HCT116 (cell line): ENCODE data around the gene RGS6. TPM values are rescaled to one million over a fixed set of nuclear protein-coding genes. Genes with fewer than 3 reads are reported as not detected.

Experiments used
- ATAC-seq: fragments of 200-7000 bp; cut with Tn5 transposase; 2 replicates; pipeline ENCODE4 v1.9.1; 2020; ENCODE audit warnings: mild to moderate bottlenecking, moderate library complexity
- BruUV-seq: library from RNA; stranded (reverse); fragments of 400-500 nt; replicated peaks from 2 replicates; lab custom pipeline; 2021; lab: Mats Ljungman, UMichigan
- CTCF ChIA-PET: fragments of 300-600 bp; sonication (Branson Sonifier 250); formaldehyde crosslinking; loops from one replicate; lab custom pipeline; 2021; ENCODE audit warnings: antibody characterized with exemption; lab: Charles Lee
- POLR2A ChIA-PET: fragments of 300-600, 350-600 bp; sonication (Branson Sonifier 250); formaldehyde crosslinking; loops from one replicate; lab custom pipeline; 2021; ENCODE audit warnings: antibody characterized with exemption; lab: Charles Lee
- RAD21 ChIA-PET, 2 experiments: fragments of 300-600 bp; sonication (Branson Sonifier 250); formaldehyde crosslinking; loops; one replicate each; lab custom pipeline; 2023; ENCODE audit warnings: low total read pairs in 2 of 2; ENCODE audit not compliant: uncharacterized antibody in 2 of 2, unreplicated experiment in 2 of 2, low non-redundant PET in 1 of 2; lab: Charles Lee
- DNase-seq: peaks from one replicate; pipeline ENCODE4 v3.0.0-alpha.2; 2010; ENCODE audit warnings: low read depth, low spot score
- H2AFZ ChIP-seq: fragments of 200-600 bp; shearing (Covaris generic), sonication (generic); 2 replicates; pipeline ENCODE4 v1.6.1; 2017; ENCODE audit warnings: low read depth, mixed run types, mixed read lengths, antibody characterized with exemption, low read length; ENCODE audit not compliant: poor library complexity, severe bottlenecking
- H3K27ac ChIP-seq: 2 replicates; pipeline ENCODE4 v1.5.1; 2012; ENCODE audit warnings: low read depth, low read length
- H3K27me3 ChIP-seq: fragments of 200-600 bp; sonication (generic); 2 replicates; pipeline ENCODE4 v1.6.1; 2016; ENCODE audit warnings: mixed run types, low read length, mixed read lengths; ENCODE audit not compliant: insufficient read depth
- H3K36me3 ChIP-seq, 2 experiments: fragments of 200-500 bp in 1 of 2; fragments of 200-600 bp in 1 of 2; sonication (Bioruptor generic) in 1 of 2; sonication (generic) in 1 of 2; 2 replicates each; pipeline versions ENCODE4 v1.5.1 to v1.6.1; 2014 to 2016; ENCODE audit warnings: low read length in 2 of 2, inconsistent platforms in 1 of 2, mixed read lengths in 1 of 2, mixed run types in 1 of 2; ENCODE audit not compliant: insufficient read depth in 2 of 2, control insufficient read depth in 1 of 2
- H3K4me1 ChIP-seq, 2 experiments: fragments of 200-600 bp in 1 of 2; sonication (generic) in 1 of 2; 2 replicates each; pipeline versions ENCODE4 v1.5.1 to v1.6.1; 2012 to 2017; ENCODE audit warnings: low read length in 2 of 2, inconsistent platforms in 1 of 2, mild to moderate bottlenecking in 1 of 2, mixed read lengths in 1 of 2, mixed run types in 1 of 2, moderate library complexity in 1 of 2; ENCODE audit not compliant: insufficient read depth in 2 of 2, control insufficient read depth in 1 of 2
- H3K4me2 ChIP-seq: fragments of 200-600 bp; sonication (generic); 2 replicates; pipeline ENCODE4 v1.6.1; 2017; ENCODE audit warnings: mixed run types, low read length, mixed read lengths
- H3K4me3 ChIP-seq, 2 experiments: fragments of 200-600 bp in 1 of 2; sonication (generic) in 1 of 2; replicated peaks in 1 of 2; 2 replicates each; pipeline ENCODE4 v1.5.1; 2011 to 2016; ENCODE audit warnings: low read length in 2 of 2, control low read depth in 1 of 2, low read depth in 1 of 2, mild to moderate bottlenecking in 1 of 2, mixed read lengths in 1 of 2, mixed run types in 1 of 2
- H3K79me2 ChIP-seq: fragments of 200-600 bp; sonication (generic); 2 replicates; pipeline ENCODE4 v1.6.1; 2017; ENCODE audit warnings: mild to moderate bottlenecking, mixed run types, low read length, moderate library complexity, mixed read lengths; ENCODE audit not compliant: insufficient read depth
- H3K9ac ChIP-seq: fragments of 200-600 bp; sonication (generic); 2 replicates; pipeline ENCODE4 v1.6.1; 2016; ENCODE audit warnings: low read length, mixed read lengths
- H3K9me2 ChIP-seq: fragments of 200-600 bp; sonication (generic), shearing (Covaris generic); 2 replicates; pipeline ENCODE4 v1.6.1; 2017; ENCODE audit warnings: mixed run types, mild to moderate bottlenecking, moderate library complexity; ENCODE audit not compliant: insufficient read depth
- H3K9me3 ChIP-seq, 2 experiments: fragments of 200-500 bp in 1 of 2; fragments of 200-600 bp in 1 of 2; sonication (Bioruptor generic) in 1 of 2; sonication (generic) in 1 of 2; 2 replicates each; pipeline ENCODE4 v1.6.1; 2014 to 2017; ENCODE audit warnings: low read length in 2 of 2, mixed read lengths in 2 of 2, inconsistent platforms in 1 of 2, low read depth in 1 of 2, mild to moderate bottlenecking in 1 of 2, mixed run types in 1 of 2, moderate library complexity in 1 of 2; ENCODE audit not compliant: control insufficient read depth in 1 of 2, insufficient read depth in 1 of 2
- H4K20me1 ChIP-seq: fragments of 200-600 bp; sonication (generic), shearing (Covaris generic); 2 replicates; pipeline ENCODE4 v1.6.1; 2017; ENCODE audit warnings: mixed run types, mild to moderate bottlenecking, moderate library complexity; ENCODE audit not compliant: insufficient read depth
- ATF3 ChIP-seq: IDR thresholded peaks from 2 replicates; pipeline ENCODE4 v1.6.1; 2012
- CBX3 ChIP-seq: IDR thresholded peaks from 2 replicates; pipeline ENCODE4 v1.6.1; 2012; ENCODE audit warnings: low read depth
- CEBPB ChIP-seq: IDR thresholded peaks from 2 replicates; pipeline ENCODE4 v1.6.1; 2012; ENCODE audit warnings: low read depth
- EGR1 ChIP-seq: IDR thresholded peaks from 2 replicates; pipeline ENCODE4 v1.6.1; 2012; ENCODE audit warnings: low read depth
- ELF1 ChIP-seq: IDR thresholded peaks from 2 replicates; pipeline ENCODE4 v1.6.1; 2012; ENCODE audit warnings: low read depth, borderline replicate concordance
- EZH2 ChIP-seq: fragments of 200-600 bp; sonication (generic); IDR thresholded peaks from 2 replicates; pipeline ENCODE4 v1.6.1; 2017; ENCODE audit warnings: antibody characterized with exemption, mixed run types
- EZH2phosphoT487 ChIP-seq: fragments of 200-600 bp; IDR thresholded peaks from 2 replicates; pipeline ENCODE4 v1.6.1; 2018; ENCODE audit warnings: antibody characterized with exemption, borderline replicate concordance
- FOSL1 ChIP-seq: IDR thresholded peaks from 2 replicates; pipeline ENCODE4 v1.6.1; 2012; ENCODE audit warnings: low read depth
- JUND ChIP-seq: IDR thresholded peaks from 2 replicates; pipeline ENCODE4 v1.6.1; 2012
- MAX ChIP-seq: IDR thresholded peaks from 2 replicates; pipeline ENCODE4 v1.6.1; 2012
- POLR2AphosphoS5 ChIP-seq: IDR thresholded peaks from 2 replicates; pipeline ENCODE4 v1.6.1; 2011; ENCODE audit warnings: mild to moderate bottlenecking, low read depth, low read length, moderate library complexity
- SIN3A ChIP-seq: IDR thresholded peaks from 2 replicates; pipeline ENCODE4 v1.6.1; 2012; ENCODE audit warnings: low read depth
- SRF ChIP-seq: IDR thresholded peaks from 2 replicates; pipeline ENCODE4 v1.6.1; 2012; ENCODE audit warnings: low read depth
- TCF7L2 ChIP-seq: IDR thresholded peaks from 2 replicates; pipeline ENCODE4 v1.7.0; 2011; ENCODE audit warnings: borderline replicate concordance, inconsistent platforms; ENCODE audit not compliant: insufficient read depth, insufficient read length; ENCODE audit errors: extremely low read depth
- YY1 ChIP-seq: IDR thresholded peaks from 2 replicates; pipeline ENCODE4 v1.6.1; 2011; ENCODE audit warnings: low read length, low read depth, moderate library complexity, mild to moderate bottlenecking; ENCODE audit not compliant: insufficient replicate concordance; ENCODE audit errors: extremely low read depth
- ZBTB33 ChIP-seq: IDR thresholded peaks from 2 replicates; pipeline ENCODE4 v1.6.1; 2011; ENCODE audit warnings: mild to moderate bottlenecking, low read length, moderate library complexity; ENCODE audit not compliant: insufficient replicate concordance; ENCODE audit errors: extremely low read depth
- ZFX ChIP-seq: fragments of 450-650 bp; IDR thresholded peaks from 2 replicates; pipeline ENCODE4 v1.6.1; 2017
- ZNF274 ChIP-seq: fragments of 200-500 bp; sonication (Bioruptor generic); IDR thresholded peaks from 2 replicates; pipeline ENCODE4 v1.6.1; 2014; ENCODE audit warnings: mild to moderate bottlenecking, low read depth, low read length, inconsistent platforms
- intact Hi-C: fragments of 100-400 bp; cut with micrococcal nuclease; formaldehyde crosslinking; loops from 2 replicates; pipeline ENCODE4 v1.10.0; 2022
- total RNA-seq: library from RNA; stranded (reverse); gene quantifications from one replicate; pipeline ENCODE4 v1.2.1, GENCODE V29; 2021; ENCODE audit not compliant: unreplicated experiment

The RGS6 gene
- total RNA-seq, 1 experiment from 2014 or later = 4.7 TPM

- TF ChIP-seq TCF7L2 (no peak), ZNF274 (no peak), CEBPB (no peak), ZBTB33 (no peak), FOSL1 (no peak), CBX3 (no peak)
Measured at GRCh38 chr14:72315714-72316113, 383.5 kb downstream of the RGS6 start (continued).

- no TSS peak for BruUV-seq
- Histone ChIP-seq H3K36me3 (no peaks in the 10 kb centered on the region), H3K79me2 (no peaks in the 10 kb centered on the region), H3K4me1 (no peaks in the 10 kb centered on the region), H3K27ac (no peak overlapping the region), H3K9me3 (no peaks in the 10 kb centered on the region), H3K27me3 (no peaks in the 10 kb centered on the region), H3K9ac (no peak overlapping the region), H3K9me2 (no peaks in the 10 kb centered on the region), H3K4me2 (no peak overlapping the region), H3K4me3 (no peak overlapping the region), H2AFZ (no peak overlapping the region), H4K20me1 (no peaks in the 10 kb centered on the region)
- TF ChIP-seq FOSL1 = no peak
- no peak for TF ChIP-seq MAX
- no peak for TF ChIP-seq SIN3A
- no peak for TF ChIP-seq ELF1
- TF ChIP-seq ATF3 = no peak
- TF ChIP-seq ZFX = no peak
- TF ChIP-seq ZNF274 = no peak
- no peak for TF ChIP-seq EZH2
- TF ChIP-seq YY1 = no peak
- no peak for TF ChIP-seq EGR1
- TF ChIP-seq EZH2phosphoT487 = no peak
- TF ChIP-seq POLR2AphosphoS5 = no peak
- no peak for TF ChIP-seq JUND
- TF ChIP-seq SRF = no peak
- no peak for TF ChIP-seq CBX3
- ChIA-PET RAD21 (no interaction called here), POLR2A (no interaction called here), CTCF (no interaction called here)
- ATAC-seq (no peak), DNase-seq (no peak)
- intact Hi-C loops = loop anchor here (1.0 kb wide), 1 partner anchor 28 kb away; no protein-coding TSS in a partner anchor
Measured at GRCh38 chr14:72318648-72319047, 386.4 kb downstream of the RGS6 start.
